ENCODE measurements around the gene UBASH3A.

Gene UBASH3A

DNA sequence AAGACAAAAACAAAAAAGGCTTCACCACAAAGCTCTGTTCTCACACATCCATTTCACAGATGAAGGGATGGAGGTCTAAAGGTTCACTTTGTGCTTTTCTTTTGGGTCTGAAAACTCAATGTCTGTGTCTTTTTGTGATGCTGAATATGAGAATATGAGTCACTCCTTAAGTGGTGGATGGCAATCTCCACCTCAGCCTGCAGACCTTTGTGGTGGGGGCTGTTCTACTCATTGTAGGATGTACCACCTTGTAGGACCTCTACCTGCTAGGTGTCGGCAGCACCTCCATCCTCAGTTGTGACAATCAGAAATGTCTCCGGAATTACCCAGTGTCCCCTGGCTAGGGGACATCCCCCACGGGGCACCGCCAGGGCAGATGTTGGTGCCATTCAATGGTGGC lies 42.8 kb downstream of the UBASH3A start:
- H3K36me3 ChIP-seq, result no peaks in the 10 kb centered on the region
- no peak for TF ChIP-seq CTCF (IDR thresholded peaks at IDR 0.05)
- H3K4me1 ChIP-seq, result no peaks in the 10 kb centered on the region
- no peak overlapping the region for H3K27ac ChIP-seq
- intact Hi-C loops (cut with DNase I; ENCODE audit: low total_unique reads), result no loop called here
- peaks cover 0 to 14% of the 10 kb centered on the region in 2 donors for H3K27me3 ChIP-seq
- no peak overlapping the region for H3K4me3 ChIP-seq
- no peak for DNase-seq
- H3K9me3 ChIP-seq, result no peaks in the 10 kb centered on the region

GRCh38 chr21:42447182-42447581 lies 43.5 kb downstream of the UBASH3A start:
- DNase-seq, result no peak
- intact Hi-C loops (cut with DNase I; ENCODE audit: low total_unique reads), result no loop called here

GRCh38 chr21:42447732-42448131 lies 44.0 kb downstream of the UBASH3A start:
- Histone ChIP-seq H3K36me3 (no peaks in the 10 kb centered on the region), H3K4me1 (no peaks in the 10 kb centered on the region), H3K27ac (no peak overlapping the region), H3K9me3 (no peaks in the 10 kb centered on the region), H3K27me3 (peaks cover 0 to 24% of the 10 kb centered on the region in 2 donors), H3K4me3 (no peak overlapping the region)
- DNase-seq, result no peak
- intact Hi-C loops (cut with DNase I; ENCODE audit: low total_unique reads), result no loop called here
- no peak for TF ChIP-seq CTCF (IDR thresholded peaks at IDR 0.05)

More at GRCh38 chr21:42447182-42447581, 43.5 kb downstream of the UBASH3A start:
- H3K36me3 ChIP-seq, result no peaks in the 10 kb centered on the region
- no peak overlapping the region for H3K4me3 ChIP-seq
- no peak for TF ChIP-seq CTCF (IDR thresholded peaks at IDR 0.05)
- H3K9me3 ChIP-seq, result no peaks in the 10 kb centered on the region
- peaks cover 0 to 19% of the 10 kb centered on the region in 2 donors for H3K27me3 ChIP-seq
- H3K4me1 ChIP-seq, result no peaks in the 10 kb centered on the region
- H3K27ac ChIP-seq, result no peak overlapping the region

DNA sequence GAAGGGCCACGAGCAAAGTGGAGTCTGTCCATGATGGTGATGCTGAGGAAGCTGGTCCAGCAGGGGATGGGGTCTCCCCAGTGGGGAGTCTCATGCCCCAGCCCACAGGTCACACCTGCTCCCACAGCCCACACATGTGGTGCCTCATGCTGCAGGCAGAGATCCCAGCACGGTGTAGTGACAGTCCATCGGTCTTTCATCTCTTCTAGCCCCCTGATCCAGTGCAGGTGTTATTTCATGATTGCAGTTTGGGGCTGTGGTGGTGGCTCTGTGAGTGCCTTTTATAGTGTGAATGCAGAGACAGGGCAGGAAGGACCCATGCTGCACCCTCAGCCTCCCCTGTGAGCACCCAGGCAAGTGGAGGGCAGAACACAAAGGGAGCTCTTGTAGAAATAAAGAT lies 45.0 kb downstream of the UBASH3A start:
- Histone ChIP-seq H3K27me3 (peaks cover 0 to 34% of the 10 kb centered on the region in 2 donors), H3K4me1 (no peaks in the 10 kb centered on the region), H3K27ac (no peak overlapping the region), H3K36me3 (no peaks in the 10 kb centered on the region), H3K4me3 (no peak overlapping the region), H3K9me3 (no peaks in the 10 kb centered on the region)
- TF ChIP-seq CTCF (IDR thresholded peaks at IDR 0.05), result no peak
- DNase-seq, result no peak
- intact Hi-C loops (cut with DNase I; ENCODE audit: low total_unique reads), result no loop called here

GRCh38 chr21:42451941-42452340 lies 48.2 kb downstream of the UBASH3A start:
- DNase-seq, result no peak
- Histone ChIP-seq H3K9me3 (no peaks in the 10 kb centered on the region), H3K4me3 (no peak overlapping the region), H3K27ac (no peak overlapping the region), H3K27me3 (peaks cover 0 to 46% of the 10 kb centered on the region in 2 donors), H3K36me3 (no peaks in the 10 kb centered on the region), H3K4me1 (no peaks in the 10 kb centered on the region)
- TF ChIP-seq CTCF (IDR thresholded peaks at IDR 0.05), result no peak
- intact Hi-C loops (cut with DNase I; ENCODE audit: low total_unique reads), result no loop called here
